Liver (tissue), 9 donors: Measurements from ENCODE around the gene ASB7. TPM values are rescaled to one million over a fixed set of nuclear protein-coding genes. Genes with fewer than 3 reads are reported as not detected.

Experiments used
- DNase-seq: peaks from one replicate; pipeline ENCODE4 v3.0.0-alpha.2; 2017; ENCODE audit warnings: low spot score
- H3K27ac ChIP-seq, 2 donors: one replicate each; pipeline ENCODE4 v1.7.0; 2013; ENCODE audit warnings: inconsistent platforms in 2 of 2, low read length in 2 of 2, control low read depth in 1 of 2, low read depth in 1 of 2, mild to moderate bottlenecking in 1 of 2
- H3K27me3 ChIP-seq, 4 donors: one replicate each; pipeline versions ENCODE4 v1.6.1 to v1.7.0; 2013; ENCODE audit warnings: low read length in 3 of 4, inconsistent platforms in 1 of 4, mild to moderate bottlenecking in 1 of 4, moderate library complexity in 1 of 4; ENCODE audit not compliant: control insufficient read depth in 4 of 4, insufficient read depth in 4 of 4
- H3K36me3 ChIP-seq, 4 donors: one replicate each; pipeline versions ENCODE4 v1.6.1 to v1.7.0; 2013; ENCODE audit warnings: low read length in 3 of 4, mild to moderate bottlenecking in 3 of 4, low read depth in 1 of 4, moderate library complexity in 1 of 4; ENCODE audit not compliant: control insufficient read depth in 4 of 4, insufficient read depth in 3 of 4
- H3K4me1 ChIP-seq, 4 donors: one replicate each; pipeline versions ENCODE4 v1.6.1 to v1.7.0; 2013; ENCODE audit warnings: low read length in 3 of 4, mild to moderate bottlenecking in 3 of 4, moderate library complexity in 1 of 4; ENCODE audit not compliant: control insufficient read depth in 4 of 4, insufficient read depth in 4 of 4
- H3K4me3 ChIP-seq, 3 donors: one replicate each; pipeline versions ENCODE4 v1.6.1 to v1.7.0; 2013; ENCODE audit warnings: low read length in 3 of 3, control low read depth in 1 of 3, low read depth in 1 of 3, mild to moderate bottlenecking in 1 of 3
- H3K9ac ChIP-seq, 2 donors: one replicate each; pipeline ENCODE4 v1.7.0; 2013; ENCODE audit warnings: low read length in 2 of 2, mild to moderate bottlenecking in 2 of 2, moderate library complexity in 2 of 2, control low read depth in 1 of 2, low read depth in 1 of 2
- H3K9me3 ChIP-seq, 4 donors: one replicate each; pipeline versions ENCODE4 v1.6.1 to v1.7.0; 2013; ENCODE audit warnings: low read length in 3 of 4; ENCODE audit not compliant: control insufficient read depth in 4 of 4
- ATF3 ChIP-seq: IDR thresholded peaks from 2 replicates; pipeline ENCODE4 v1.6.1; 2016; ENCODE audit warnings: antibody characterized with exemption
- CTCF ChIP-seq: fragments of 150-350 bp; IDR thresholded peaks from 2 replicates; pipeline ENCODE4 v1.5.1; 2017; ENCODE audit warnings: improper control_type of control experiment, low read depth, low read length; ENCODE audit not compliant: missing input control
- FOXA1 ChIP-seq: IDR thresholded peaks from 2 replicates; pipeline ENCODE4 v1.6.1; 2016; ENCODE audit warnings: antibody characterized with exemption
- FOXA2 ChIP-seq: IDR thresholded peaks from 2 replicates; pipeline ENCODE4 v1.6.1; 2016; ENCODE audit warnings: antibody characterized with exemption
- GABPA ChIP-seq, 2 donors: IDR thresholded peaks in 1 of 2; conservative IDR thresholded peaks in 1 of 2; 2 replicates each; pipeline ENCODE4 v1.6.1; 2016; ENCODE audit warnings: antibody characterized with exemption in 2 of 2, mild to moderate bottlenecking in 1 of 2, moderate library complexity in 1 of 2
- HNF4A ChIP-seq, 2 donors: conservative IDR thresholded peaks; 2 replicates each; pipeline ENCODE4 v1.6.1; 2016; ENCODE audit warnings: antibody characterized with exemption in 2 of 2, mild to moderate bottlenecking in 2 of 2
- JUND ChIP-seq, 2 donors: IDR thresholded peaks; 2 replicates each; pipeline ENCODE4 v1.6.1; 2016; ENCODE audit warnings: antibody characterized with exemption in 2 of 2
- MAX ChIP-seq: IDR thresholded peaks from 2 replicates; pipeline ENCODE4 v1.6.1; 2016; ENCODE audit warnings: antibody characterized with exemption
- NR2F2 ChIP-seq: IDR thresholded peaks from 2 replicates; pipeline ENCODE4 v1.6.1; 2016; ENCODE audit warnings: antibody characterized with exemption
- RAD21 ChIP-seq, 2 donors: IDR thresholded peaks; 2 replicates each; pipeline ENCODE4 v1.6.1; 2016; ENCODE audit warnings: antibody characterized with exemption in 2 of 2, mild to moderate bottlenecking in 2 of 2
- REST ChIP-seq: IDR thresholded peaks from 2 replicates; pipeline ENCODE4 v1.6.1; 2016; ENCODE audit warnings: antibody characterized with exemption, mild to moderate bottlenecking
- RXRA ChIP-seq, 2 donors: IDR thresholded peaks; 2 replicates each; pipeline ENCODE4 v1.6.1; 2017 to 2018; ENCODE audit warnings: antibody characterized with exemption in 2 of 2, mild to moderate bottlenecking in 1 of 2
- SP1 ChIP-seq: IDR thresholded peaks from 2 replicates; pipeline ENCODE4 v1.6.1; 2018; ENCODE audit warnings: antibody characterized with exemption, mild to moderate bottlenecking
- TAF1 ChIP-seq: conservative IDR thresholded peaks from 2 replicates; pipeline ENCODE4 v1.6.1; 2016; ENCODE audit warnings: antibody characterized with exemption, mild to moderate bottlenecking
- ZBTB33 ChIP-seq: IDR thresholded peaks from 2 replicates; pipeline ENCODE4 v1.6.1; 2016; ENCODE audit warnings: antibody characterized with exemption
- WGBS: extraction: QIAGEN DNeasy Blood & Tissue Kit; methylation state at CpG from one replicate; pipeline ENCODE4 v1.1.7; 2013; 5-methylcytosine and 5-hydroxymethylcytosine counted together
- polyA plus RNA-seq, 2 donors: library from polyadenylated mRNA; stranded (reverse) in 1 of 2; unstranded in 1 of 2; fragments of 200-250 nt in 1 of 2; fragments of >200 nt in 1 of 2; fragmentation: Nextera tagmentation in 1 of 2; extraction: Ambion mirVana in 1 of 2; gene quantifications; one replicate each; pipeline versions ENCODE4 v1.2.1 to v1.2.3, GENCODE V29; 2013 to 2015
- total RNA-seq, 2 donors: library from RNA; depleted of rRNA; stranded (reverse); fragments of >200 nt; gene quantifications; one replicate each; pipeline ENCODE4 v1.2.3, GENCODE V29; 2014
- donor health status: healthy.
- donor health status: healthy.
- donor health status: healthy.
- donor health status: healthy.
- donor health status: healthy.

Gene ASB7
- total and polyA plus RNA-seq, 4 donors = 3.7 to 12.6 (median 6.5) TPM

- Histone ChIP-seq H3K27ac (no peak overlapping the region), H3K4me1 (peaks cover 0 to 2% (median 0%) of the 10 kb centered on the region in 4 donors), H3K9me3 (no peaks in the 10 kb centered on the region), H3K9ac (no peak overlapping the region), H3K4me3 (no peak overlapping the region), H3K27me3 (no peaks in the 10 kb centered on the region), H3K36me3 (peaks cover 8 to 36% (median 25%) of the 10 kb centered on the region in 4 donors)
- no peak for DNase-seq
- 93% methylated on average over 4 of the region's 4 CpGs for WGBS
- TF ChIP-seq FOXA2 (no peak), RAD21 (IDR thresholded peaks at IDR 0.05) (no peak), MAX (no peak), FOXA1 (no peak), TAF1 (no peak), REST (no peak)
Measured at GRCh38 chr15:100614918-100615317, 12.5 kb downstream of the ASB7 start.

GRCh38 chr15:100615801-100616200 is 13.4 kb downstream of the ASB7 start:
- H3K27me3 ChIP-seq = no peaks in the 10 kb centered on the region
- H3K9ac ChIP-seq = no peak overlapping the region
- H3K27ac ChIP-seq = no peak overlapping the region
- TF ChIP-seq HNF4A (conservative IDR thresholded peaks at IDR 0.05) (no peak), JUND (IDR thresholded peaks at IDR 0.05) (no peak), MAX (no peak), RXRA (IDR thresholded peaks at IDR 0.05) (no peak)
- H3K9me3 ChIP-seq = no peaks in the 10 kb centered on the region
- peaks cover 0 to 2% (median 0%) of the 10 kb centered on the region in 4 donors for H3K4me1 ChIP-seq
- WGBS = 67% methylated on average over 5 of the region's 5 CpGs
- H3K36me3 ChIP-seq = peaks cover 9 to 38% (median 24%) of the 10 kb centered on the region in 4 donors
- DNase-seq = no peak
- no peak overlapping the region for H3K4me3 ChIP-seq

GRCh38 chr15:100616700-100617099 is 14.3 kb downstream of the ASB7 start:
- 92% methylated on average over 2 of the region's 2 CpGs for WGBS
- H3K9me3 ChIP-seq = no peaks in the 10 kb centered on the region
- H3K4me1 ChIP-seq = peaks cover 0 to 2% (median 0%) of the 10 kb centered on the region in 4 donors
- TF ChIP-seq MAX = no peak
- TF ChIP-seq CTCF = no peak
- TF ChIP-seq SP1 = no peak
- no peak for TF ChIP-seq ZBTB33
- no peak for TF ChIP-seq NR2F2
- no peak for TF ChIP-seq TAF1
- TF ChIP-seq GABPA (IDR thresholded peaks at IDR 0.05 in 1 of 2, conservative IDR thresholded peaks at IDR 0.05 in 1 of 2) = no peak
- no peak for TF ChIP-seq ATF3
- TF ChIP-seq FOXA1 = no peak
- no peak for TF ChIP-seq RXRA (IDR thresholded peaks at IDR 0.05)
- no peak for TF ChIP-seq FOXA2
- DNase-seq = no peak
- peaks cover 9 to 33% (median 23%) of the 10 kb centered on the region in 4 donors for H3K36me3 ChIP-seq
- no peaks in the 10 kb centered on the region for H3K27me3 ChIP-seq
- H3K4me3 ChIP-seq = no peak overlapping the region
- no peak overlapping the region for H3K9ac ChIP-seq
- H3K27ac ChIP-seq = no peak overlapping the region
